ENCODE results near the gene PRCP. TPM values are rescaled to one million over a fixed set of nuclear protein-coding genes. Genes with fewer than 3 reads are reported as not detected.

Gene PRCP
- total and polyA plus RNA-seq, 2 experiments from 2014 or later: 33.3 to 52.8 TPM

- Histone ChIP-seq H3K36me3 (ENCODE audit: insufficient read depth) (peaks cover 5% of the 10 kb centered on the region; the same call in 1 of the 2 replicates), H3F3A (replicated peaks; ENCODE audit: low read depth) (no peaks in the 10 kb centered on the region), H3K4me3 (no peak overlapping the region), H4K20me1 (replicated peaks; ENCODE audit: insufficient read depth) (peaks cover 25% of the 10 kb centered on the region), H3K27me3 (ENCODE audit: insufficient read depth) (no peaks in the 10 kb centered on the region), H3K79me2 (replicated peaks; ENCODE audit: insufficient read depth) (peaks cover 88% of the 10 kb centered on the region), H2AFZ (no peak overlapping the region), H3K9me2 (ENCODE audit: insufficient read depth) (no peaks in the 10 kb centered on the region), H3K4me1 (ENCODE audit: insufficient read depth) (peaks cover 39% of the 10 kb centered on the region), H3K4me2 (peak overlapping the region; percentile 27; the same call in 1 of the 2 replicates), H3K27ac (ENCODE audit: low read depth) (no peak overlapping the region)
- no peak for DNase-seq (ENCODE audit: low spot score)
- Mint-ChIP-seq H3K36me3 (ENCODE audit: low read depth) (peaks cover 23% of the 10 kb centered on the region), H3K27ac (no peak overlapping the region), H3K27me3 (ENCODE audit: insufficient read depth, low read depth, poor library complexity) (no peaks in the 10 kb centered on the region), H3K9me3 (peaks cover 10% of the 10 kb centered on the region; the same call in 2 of the 3 replicates), H3K4me3 (no peak overlapping the region), H3K4me1 (peaks cover 41% of the 10 kb centered on the region)
- no peak for ATAC-seq
- TF ChIP-seq EZH2 (IDR thresholded peaks at IDR 0.05; ENCODE audit: low read depth, unreplicated experiment) (no peak), CREB1 (CRISPR knock-in tag; IDR thresholded peaks at IDR 0.05; ENCODE audit: low read depth) (no peak), STAT1 (IDR thresholded peaks at IDR 0.05; ENCODE audit: unreplicated experiment) (no peak), NANOG (IDR thresholded peaks at IDR 0.05; ENCODE audit: borderline replicate concordance) (no peak), ETS1 (IDR thresholded peaks at IDR 0.05) (no peak), REST (IDR thresholded peaks at IDR 0.05; ENCODE audit: unreplicated experiment) (no peak), JUNB (IDR thresholded peaks at IDR 0.05; ENCODE audit: unreplicated experiment) (no peak), POLR2AphosphoS5 (IDR thresholded peaks at IDR 0.05; ENCODE audit: low read depth) (no peak), EZH2phosphoT487 (IDR thresholded peaks at IDR 0.05; ENCODE audit: unreplicated experiment) (no peak), ZNF114 (CRISPR knock-in tag; IDR thresholded peaks at IDR 0.05) (no peak), CTCF (conservative IDR thresholded peaks at IDR 0.05; ENCODE audit: low read depth in 2 of 2) (no peak)
These were observed 7.1 kb upstream of the PRCP start for GRCh38 chr11:82907371-82907770.
